Nephron (organoid): ENCODE data around the gene DOK7.

ENCODE experiments used
- H3K27ac Mint-ChIP-seq, 3 experiments: 2 replicates each; pipeline ENCODE4 v1.8.0; 2020; ENCODE audit warnings: mixed read lengths in 3 of 3, mild to moderate bottlenecking in 2 of 3, moderate library complexity in 1 of 3
- H3K27me3 Mint-ChIP-seq: 2 replicates; pipeline ENCODE4 v1.8.0; 2021; ENCODE audit warnings: low read depth, mild to moderate bottlenecking, moderate library complexity, mixed read lengths
- H3K36me3 Mint-ChIP-seq: 2 replicates; pipeline ENCODE4 v1.8.0; 2020; ENCODE audit warnings: low read depth, mixed read lengths
- H3K4me1 Mint-ChIP-seq: 2 replicates; pipeline ENCODE4 v1.8.0; 2020; ENCODE audit warnings: mixed read lengths
- H3K4me3 Mint-ChIP-seq, 3 experiments: 2 replicates each; pipeline ENCODE4 v1.8.0; 2020; ENCODE audit warnings: mild to moderate bottlenecking in 3 of 3, mixed read lengths in 3 of 3, moderate library complexity in 2 of 3
- H3K9me3 Mint-ChIP-seq: 2 replicates; pipeline ENCODE4 v1.8.0; 2020; ENCODE audit warnings: mixed read lengths
- TF ChIP-seq, protein P1 (sequence below), 3 experiments: fragments of 200-600 bp; sonication (generic); IDR thresholded peaks; one replicate each; pipeline ENCODE4 v1.5.0; 2021; ENCODE audit warnings: antibody characterized with exemption in 3 of 3; ENCODE audit not compliant: unreplicated experiment in 3 of 3

Gene DOK7

DNA sequence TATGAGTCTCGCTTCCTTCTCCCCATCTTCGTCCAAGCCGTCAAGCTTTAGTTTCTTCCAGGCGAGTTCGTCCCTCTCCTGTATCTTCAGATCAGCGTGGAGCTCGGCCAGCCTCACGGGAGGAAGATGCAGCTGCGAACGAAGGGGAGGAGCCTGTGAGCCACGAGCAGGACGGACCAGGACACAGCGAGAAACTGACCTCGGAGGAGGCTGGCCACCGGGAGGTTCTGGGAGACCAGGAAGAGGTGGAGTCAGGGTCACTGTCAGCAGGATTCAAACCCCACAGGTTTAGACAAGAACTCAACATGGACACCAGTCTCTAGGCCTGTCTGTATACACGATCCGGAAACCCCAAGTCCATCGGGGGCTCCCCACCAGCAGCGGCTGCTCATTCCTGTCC is 61.8 kb downstream of the DOK7 start:
- H3K27ac Mint-ChIP-seq = peak overlapping the region in 1 of 3 experiments; percentile 44
- TF ChIP-seq, protein P1, sequence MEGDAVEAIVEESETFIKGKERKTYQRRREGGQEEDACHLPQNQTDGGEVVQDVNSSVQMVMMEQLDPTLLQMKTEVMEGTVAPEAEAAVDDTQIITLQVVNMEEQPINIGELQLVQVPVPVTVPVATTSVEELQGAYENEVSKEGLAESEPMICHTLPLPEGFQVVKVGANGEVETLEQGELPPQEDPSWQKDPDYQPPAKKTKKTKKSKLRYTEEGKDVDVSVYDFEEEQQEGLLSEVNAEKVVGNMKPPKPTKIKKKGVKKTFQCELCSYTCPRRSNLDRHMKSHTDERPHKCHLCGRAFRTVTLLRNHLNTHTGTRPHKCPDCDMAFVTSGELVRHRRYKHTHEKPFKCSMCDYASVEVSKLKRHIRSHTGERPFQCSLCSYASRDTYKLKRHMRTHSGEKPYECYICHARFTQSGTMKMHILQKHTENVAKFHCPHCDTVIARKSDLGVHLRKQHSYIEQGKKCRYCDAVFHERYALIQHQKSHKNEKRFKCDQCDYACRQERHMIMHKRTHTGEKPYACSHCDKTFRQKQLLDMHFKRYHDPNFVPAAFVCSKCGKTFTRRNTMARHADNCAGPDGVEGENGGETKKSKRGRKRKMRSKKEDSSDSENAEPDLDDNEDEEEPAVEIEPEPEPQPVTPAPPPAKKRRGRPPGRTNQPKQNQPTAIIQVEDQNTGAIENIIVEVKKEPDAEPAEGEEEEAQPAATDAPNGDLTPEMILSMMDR (IDR thresholded peaks at IDR 0.05; ENCODE audit: unreplicated experiment in 3 of 3) = no peak
- no peaks in the 10 kb centered on the region for H3K27me3 Mint-ChIP-seq
- peak overlapping the region in 1 of 3 experiments; percentile 16 for H3K4me3 Mint-ChIP-seq
- H3K36me3 Mint-ChIP-seq = peaks cover 19% of the 10 kb centered on the region
- H3K4me1 Mint-ChIP-seq = peaks cover 15% of the 10 kb centered on the region
- no peaks in the 10 kb centered on the region for H3K9me3 Mint-ChIP-seq

DNA sequence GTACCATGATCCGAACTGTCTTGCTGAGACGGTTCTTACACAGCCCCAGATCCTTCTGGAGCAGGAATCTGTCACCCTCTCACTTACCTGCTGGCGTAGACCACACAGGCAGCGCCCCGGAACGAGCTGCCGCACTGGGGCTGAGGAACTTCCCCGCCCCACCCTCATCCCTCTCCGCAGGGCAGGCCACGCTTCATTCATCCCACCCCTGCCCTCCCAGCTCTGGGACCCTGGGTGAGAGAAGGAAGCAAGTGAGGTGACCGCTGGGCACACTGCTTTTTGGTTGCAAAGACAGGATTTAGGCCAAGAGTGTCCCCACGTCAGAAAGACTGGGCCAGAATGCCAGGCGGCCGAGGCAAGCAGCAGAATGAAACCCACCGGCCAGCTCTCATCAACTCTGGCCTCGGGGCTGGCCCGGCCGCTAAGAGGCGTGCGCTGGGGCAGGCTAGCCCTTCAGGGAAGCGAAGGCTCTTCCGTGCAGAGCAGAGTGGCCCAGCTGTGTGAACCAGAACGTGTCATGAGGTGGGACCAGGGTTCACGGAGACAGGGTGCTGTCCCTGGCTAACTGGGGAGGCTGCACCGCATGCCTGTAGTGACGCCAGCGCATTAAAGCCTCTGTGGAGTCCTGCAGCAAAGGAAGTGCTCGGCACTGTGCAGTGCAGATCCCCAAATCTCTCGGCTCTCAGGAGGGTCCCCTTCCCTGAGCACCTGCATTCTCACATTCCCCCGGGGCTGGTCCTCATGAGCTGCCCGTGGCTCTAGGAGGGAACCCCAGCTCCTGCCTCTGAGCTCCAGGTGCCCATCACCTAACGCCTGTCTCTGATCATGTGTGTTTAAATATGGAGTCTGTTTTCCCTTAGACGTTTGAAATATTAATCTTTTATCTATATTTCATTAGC is 62.7 kb downstream of the DOK7 start:
- Mint-ChIP-seq H3K36me3 (peaks cover 15% of the 10 kb centered on the region), H3K27ac (peak overlapping the region in 1 of 3 experiments; percentile 44), H3K4me3 (no peak overlapping the region), H3K4me1 (peaks cover 8% of the 10 kb centered on the region), H3K9me3 (no peaks in the 10 kb centered on the region), H3K27me3 (no peaks in the 10 kb centered on the region)
- TF ChIP-seq, protein P1 (IDR thresholded peaks at IDR 0.05; ENCODE audit: unreplicated experiment in 3 of 3) = no peak

DNA sequence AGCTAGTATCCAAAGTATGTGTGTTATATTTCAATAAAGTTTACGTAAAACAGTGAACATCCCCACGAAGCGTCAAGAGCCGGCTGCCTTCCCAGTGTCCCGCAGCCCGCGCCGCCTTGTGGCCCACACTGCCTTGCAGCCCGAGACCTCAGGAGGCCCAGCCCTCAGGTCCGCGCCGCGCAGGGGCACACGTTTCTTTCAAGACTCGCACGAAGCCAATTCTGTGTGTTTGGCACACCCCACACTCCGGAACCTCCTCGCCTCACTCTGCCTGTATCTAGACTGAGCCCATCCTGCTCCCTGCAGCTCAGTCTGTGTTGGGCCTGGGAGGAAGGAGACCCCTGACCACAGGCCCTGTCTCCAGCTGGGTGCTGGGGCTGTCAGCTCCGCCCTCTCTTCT is 63.4 kb downstream of the DOK7 start:
- Mint-ChIP-seq H3K36me3 (peaks cover 19% of the 10 kb centered on the region), H3K4me1 (peaks cover 13% of the 10 kb centered on the region), H3K9me3 (no peaks in the 10 kb centered on the region), H3K27me3 (no peaks in the 10 kb centered on the region), H3K4me3 (no peak overlapping the region), H3K27ac (peak overlapping the region in 1 of 3 experiments; percentile 88)
- TF ChIP-seq, protein P1 (IDR thresholded peaks at IDR 0.05; ENCODE audit: unreplicated experiment in 3 of 3) = no peak

DNA sequence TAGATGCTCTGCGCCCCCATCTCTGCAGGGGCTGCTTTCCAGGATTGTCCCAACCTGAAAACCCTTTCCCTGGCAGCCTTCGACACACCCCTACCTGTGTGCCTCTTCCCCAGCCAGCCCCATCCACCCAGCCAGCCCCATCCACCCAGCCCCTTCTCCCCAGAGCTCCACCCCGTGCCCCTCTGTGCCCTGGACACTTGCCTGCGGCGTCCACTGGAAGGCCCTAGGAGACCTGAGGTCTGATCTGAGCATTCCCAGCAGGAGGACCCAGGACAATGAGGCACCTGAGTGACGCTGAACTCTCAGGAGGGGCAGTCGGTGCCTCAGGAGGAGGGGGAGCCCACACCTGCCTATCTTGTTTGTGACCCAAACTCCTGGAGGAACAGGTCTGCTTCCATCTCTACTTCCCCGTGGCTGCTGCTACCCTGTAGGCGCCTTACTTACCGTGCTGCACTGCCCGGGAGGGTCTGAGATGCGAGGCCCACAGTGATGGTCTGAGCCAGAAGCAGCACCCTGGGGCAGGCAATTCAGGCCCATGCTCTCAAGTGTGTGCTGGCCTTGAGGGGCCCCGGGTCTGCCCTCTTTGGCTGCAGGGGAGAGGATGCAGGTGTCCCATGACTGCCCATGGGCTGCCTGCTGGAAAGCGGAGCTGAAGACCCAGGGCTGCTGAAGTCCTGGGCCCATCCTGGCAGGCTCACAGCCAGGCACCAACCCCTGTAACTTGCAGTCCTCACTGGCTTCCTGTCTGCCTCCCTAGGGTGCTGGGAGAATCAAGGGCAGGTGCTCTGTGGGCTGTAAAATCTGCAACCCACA is 64.2 kb downstream of the DOK7 start:
- Mint-ChIP-seq H3K36me3 (peaks cover 19% of the 10 kb centered on the region), H3K4me3 (no peak overlapping the region), H3K27me3 (no peaks in the 10 kb centered on the region), H3K9me3 (no peaks in the 10 kb centered on the region), H3K27ac (peak overlapping the region in 1 of 3 experiments; percentile 88), H3K4me1 (peaks cover 15% of the 10 kb centered on the region)
- TF ChIP-seq, protein P1 (IDR thresholded peaks at IDR 0.05; ENCODE audit: unreplicated experiment in 3 of 3) = no peak

DNA sequence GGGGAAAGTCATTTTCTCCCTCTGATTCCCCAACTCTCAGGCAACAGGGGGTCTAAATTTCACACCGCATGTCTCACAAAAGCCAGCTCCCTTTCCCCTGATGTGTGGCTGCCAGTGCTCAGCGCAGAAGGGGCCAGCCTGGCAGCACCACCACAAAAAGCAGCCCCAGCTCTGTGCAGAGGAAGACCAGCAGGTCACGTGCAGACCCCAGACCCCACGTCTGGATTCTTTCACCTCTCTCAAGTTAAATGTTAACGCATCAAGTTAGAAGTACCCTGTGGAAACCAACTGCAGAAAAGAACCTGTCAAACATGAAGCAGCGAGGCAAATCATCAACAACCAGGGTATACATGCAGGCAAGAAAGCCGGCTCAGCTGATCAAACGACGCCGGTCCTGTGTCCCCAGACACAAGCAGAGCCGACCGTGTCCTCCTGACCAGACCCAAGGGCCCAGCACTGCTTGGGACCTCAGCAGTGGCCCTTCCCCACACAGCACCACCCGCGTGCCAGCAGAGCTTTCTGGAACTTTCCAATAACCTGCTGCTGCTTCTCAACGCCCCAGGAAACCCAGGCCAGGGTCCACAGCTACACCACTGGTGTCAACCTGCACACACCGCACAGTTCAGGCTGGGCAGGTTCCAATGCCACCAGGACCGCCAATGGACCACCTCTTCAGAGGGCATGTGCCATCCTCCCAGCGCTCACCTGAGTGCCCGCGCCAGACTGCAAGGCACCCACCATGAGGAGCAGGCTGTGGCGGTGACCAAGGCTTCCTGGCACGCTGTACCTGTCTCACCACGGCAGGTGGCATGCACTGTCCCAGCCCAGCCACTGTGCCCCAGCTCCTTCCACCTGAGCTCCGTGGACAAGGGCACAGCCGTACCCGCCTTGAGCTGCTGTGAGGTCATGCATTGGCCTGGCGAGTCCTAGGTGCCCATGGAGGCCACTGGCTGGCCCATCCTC is 65.1 kb downstream of the DOK7 start:
- Mint-ChIP-seq H3K4me1 (peaks cover 15% of the 10 kb centered on the region), H3K27ac (peak overlapping the region in 2 of 3 experiments; percentile 73 to 88), H3K27me3 (no peaks in the 10 kb centered on the region), H3K9me3 (no peaks in the 10 kb centered on the region), H3K36me3 (peaks cover 19% of the 10 kb centered on the region), H3K4me3 (peak overlapping the region; percentile 40 to 67 (median 56))
- TF ChIP-seq, protein P1 (IDR thresholded peaks at IDR 0.05; ENCODE audit: unreplicated experiment in 3 of 3) = no peak
